ENCODE measurements around the gene CYBA.
"Not testable (repeated sequence)": the region's sequence is repeated elsewhere in the genome, so short reads cannot be mapped to it uniquely, and the experiment has no call there.

The CYBA gene

GRCh38 chr16:88671806-88672205 is 21.0 kb upstream of the CYBA start:
- no peaks in the 10 kb centered on the region; the same call in none of the 2 replicates for H3K36me3 ChIP-seq (ENCODE audit: control insufficient read depth, insufficient read depth, low read length)
- no peak for DNase-seq (ENCODE audit: extremely low read depth, insufficient read length)
- no peak overlapping the region for H3K4me3 ChIP-seq (replicated peaks; ENCODE audit: low read depth, low read length)
- TF ChIP-seq, protein P1, sequence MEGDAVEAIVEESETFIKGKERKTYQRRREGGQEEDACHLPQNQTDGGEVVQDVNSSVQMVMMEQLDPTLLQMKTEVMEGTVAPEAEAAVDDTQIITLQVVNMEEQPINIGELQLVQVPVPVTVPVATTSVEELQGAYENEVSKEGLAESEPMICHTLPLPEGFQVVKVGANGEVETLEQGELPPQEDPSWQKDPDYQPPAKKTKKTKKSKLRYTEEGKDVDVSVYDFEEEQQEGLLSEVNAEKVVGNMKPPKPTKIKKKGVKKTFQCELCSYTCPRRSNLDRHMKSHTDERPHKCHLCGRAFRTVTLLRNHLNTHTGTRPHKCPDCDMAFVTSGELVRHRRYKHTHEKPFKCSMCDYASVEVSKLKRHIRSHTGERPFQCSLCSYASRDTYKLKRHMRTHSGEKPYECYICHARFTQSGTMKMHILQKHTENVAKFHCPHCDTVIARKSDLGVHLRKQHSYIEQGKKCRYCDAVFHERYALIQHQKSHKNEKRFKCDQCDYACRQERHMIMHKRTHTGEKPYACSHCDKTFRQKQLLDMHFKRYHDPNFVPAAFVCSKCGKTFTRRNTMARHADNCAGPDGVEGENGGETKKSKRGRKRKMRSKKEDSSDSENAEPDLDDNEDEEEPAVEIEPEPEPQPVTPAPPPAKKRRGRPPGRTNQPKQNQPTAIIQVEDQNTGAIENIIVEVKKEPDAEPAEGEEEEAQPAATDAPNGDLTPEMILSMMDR (IDR thresholded peaks at IDR 0.05; ENCODE audit: insufficient read depth, low read length, poor library complexity, severe bottlenecking), result no peak
- no peaks in the 10 kb centered on the region for H3K27me3 ChIP-seq (replicated peaks; ENCODE audit: control insufficient read depth, insufficient read depth, low read length)

DNA sequence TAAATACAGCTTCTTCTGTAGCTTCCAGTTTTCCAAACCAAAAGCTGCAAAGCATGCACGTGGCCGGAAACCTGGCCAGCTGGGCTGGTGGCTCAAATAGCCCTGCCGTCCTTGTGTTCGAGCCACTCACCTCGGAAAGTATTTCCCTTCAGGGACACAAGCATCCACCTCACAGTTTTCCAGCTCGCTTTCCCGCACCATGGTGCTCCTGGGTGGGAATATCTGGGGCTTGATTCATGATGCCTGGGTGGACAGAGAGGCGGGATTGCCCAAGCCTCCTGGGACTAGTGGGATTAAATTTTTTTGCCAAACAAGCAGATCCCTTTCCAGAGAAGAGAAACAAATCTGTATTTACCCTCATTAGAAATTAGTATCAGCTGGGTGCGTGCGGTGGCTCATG is 19.1 kb upstream of the CYBA start:
- Histone ChIP-seq H3K27me3 (replicated peaks; ENCODE audit: control insufficient read depth, insufficient read depth, low read length) (no peaks in the 10 kb centered on the region), H3K36me3 (ENCODE audit: control insufficient read depth, insufficient read depth, low read length) (no peaks in the 10 kb centered on the region; the same call in none of the 2 replicates), H3K4me3 (replicated peaks; ENCODE audit: low read depth, low read length) (no peak overlapping the region)
- TF ChIP-seq, protein P1 (IDR thresholded peaks at IDR 0.05; ENCODE audit: insufficient read depth, low read length, poor library complexity, severe bottlenecking), result no peak
- no peak for DNase-seq (ENCODE audit: extremely low read depth, insufficient read length)

DNA sequence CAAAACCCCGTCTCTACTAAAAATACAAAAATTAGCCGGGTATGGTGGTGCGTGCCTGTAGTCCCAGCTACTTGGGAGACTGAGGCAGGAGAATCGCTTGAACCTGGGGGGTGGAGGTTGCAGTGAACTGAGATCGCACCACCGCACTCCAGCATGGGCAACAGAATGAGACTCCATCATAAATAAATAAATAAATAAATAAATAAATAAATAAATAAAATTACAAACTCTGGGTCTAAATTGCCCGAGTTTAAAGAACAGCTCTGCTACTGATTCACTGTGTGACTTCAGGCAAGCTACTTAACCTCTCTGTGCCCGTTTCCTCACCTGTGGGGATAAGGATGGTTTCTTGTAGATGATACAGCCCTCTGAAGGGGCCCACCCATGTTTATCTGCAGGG is 18.6 kb upstream of the CYBA start:
- H3K4me3 ChIP-seq (replicated peaks; ENCODE audit: low read depth, low read length); H3K36me3 ChIP-seq (ENCODE audit: control insufficient read depth, insufficient read depth, low read length); H3K27me3 ChIP-seq (replicated peaks; ENCODE audit: control insufficient read depth, insufficient read depth, low read length); DNase-seq (ENCODE audit: extremely low read depth, insufficient read length): not testable (repeated sequence)

GRCh38 chr16:88667461-88667860 is 16.6 kb upstream of the CYBA start:
- no peak for DNase-seq (ENCODE audit: extremely low read depth, insufficient read length)
- no peaks in the 10 kb centered on the region for H3K27me3 ChIP-seq (replicated peaks; ENCODE audit: control insufficient read depth, insufficient read depth, low read length)
- H3K36me3 ChIP-seq (ENCODE audit: control insufficient read depth, insufficient read depth, low read length), result no peaks in the 10 kb centered on the region; the same call in none of the 2 replicates
- TF ChIP-seq, protein P1 (IDR thresholded peaks at IDR 0.05; ENCODE audit: insufficient read depth, low read length, poor library complexity, severe bottlenecking), result no peak
- no peak overlapping the region for H3K4me3 ChIP-seq (replicated peaks; ENCODE audit: low read depth, low read length)

DNA sequence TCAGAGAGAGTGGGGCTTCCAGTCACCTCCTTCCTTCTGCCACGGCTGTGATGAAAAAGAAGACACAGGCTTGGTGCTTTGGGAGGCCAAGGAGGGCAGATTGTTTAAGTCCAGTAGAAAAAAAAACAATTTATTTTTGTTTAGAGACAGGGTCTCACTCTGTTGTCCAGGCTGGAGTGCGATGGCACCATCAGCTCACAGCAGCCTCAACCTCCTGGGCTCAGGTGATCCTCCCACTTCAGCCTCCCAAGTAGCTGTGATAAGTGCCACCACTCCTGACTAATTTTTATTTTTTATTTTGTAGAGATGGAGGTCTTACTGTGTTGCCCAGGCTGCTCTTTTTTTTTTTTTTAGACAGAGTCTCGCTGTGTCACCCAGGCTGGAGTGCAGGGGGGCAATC is 14.7 kb upstream of the CYBA start:
- H3K4me3 ChIP-seq (replicated peaks; ENCODE audit: low read depth, low read length), result no peak overlapping the region
- no peak for DNase-seq (ENCODE audit: extremely low read depth, insufficient read length)
- no peaks in the 10 kb centered on the region; the same call in 1 of the 2 replicates for H3K36me3 ChIP-seq (ENCODE audit: control insufficient read depth, insufficient read depth, low read length)
- H3K27me3 ChIP-seq (replicated peaks; ENCODE audit: control insufficient read depth, insufficient read depth, low read length), result no peaks in the 10 kb centered on the region
- TF ChIP-seq, protein P1 (IDR thresholded peaks at IDR 0.05; ENCODE audit: insufficient read depth, low read length, poor library complexity, severe bottlenecking), result no peak

DNA sequence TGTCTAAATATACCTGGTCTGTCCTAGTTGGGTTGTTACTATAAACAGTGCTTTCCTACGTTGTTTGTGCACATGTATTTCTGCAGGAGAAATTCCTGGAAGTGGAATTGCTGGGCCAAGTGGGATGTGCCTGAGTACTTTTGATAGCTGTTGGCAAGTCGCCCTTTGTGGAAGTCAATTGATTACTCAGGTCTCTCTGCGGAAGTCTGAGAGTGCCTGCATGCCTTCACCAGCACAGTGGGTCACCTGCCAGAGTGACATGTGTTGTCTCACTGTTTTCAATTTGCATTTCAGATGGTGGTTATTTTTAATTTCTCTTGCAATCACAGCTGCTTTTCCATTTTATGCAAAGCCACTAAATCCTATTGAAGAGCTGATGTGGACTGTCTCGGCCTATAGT is 14.3 kb upstream of the CYBA start:
- TF ChIP-seq, protein P1 (IDR thresholded peaks at IDR 0.05; ENCODE audit: insufficient read depth, low read length, poor library complexity, severe bottlenecking), result no peak
- no peaks in the 10 kb centered on the region for H3K27me3 ChIP-seq (replicated peaks; ENCODE audit: control insufficient read depth, insufficient read depth, low read length)
- DNase-seq (ENCODE audit: extremely low read depth, insufficient read length), result no peak
- no peak overlapping the region for H3K4me3 ChIP-seq (replicated peaks; ENCODE audit: low read depth, low read length)
- H3K36me3 ChIP-seq (ENCODE audit: control insufficient read depth, insufficient read depth, low read length), result peaks cover under 1% of the 10 kb centered on the region
